ENCODE measurements around the gene SLC22A12. TPM values are rescaled to one million over a fixed set of nuclear protein-coding genes. Genes with fewer than 3 reads are reported as not detected.

Gene SLC22A12
- total RNA-seq, 1 donor from 2014 or later: not detected

DNA sequence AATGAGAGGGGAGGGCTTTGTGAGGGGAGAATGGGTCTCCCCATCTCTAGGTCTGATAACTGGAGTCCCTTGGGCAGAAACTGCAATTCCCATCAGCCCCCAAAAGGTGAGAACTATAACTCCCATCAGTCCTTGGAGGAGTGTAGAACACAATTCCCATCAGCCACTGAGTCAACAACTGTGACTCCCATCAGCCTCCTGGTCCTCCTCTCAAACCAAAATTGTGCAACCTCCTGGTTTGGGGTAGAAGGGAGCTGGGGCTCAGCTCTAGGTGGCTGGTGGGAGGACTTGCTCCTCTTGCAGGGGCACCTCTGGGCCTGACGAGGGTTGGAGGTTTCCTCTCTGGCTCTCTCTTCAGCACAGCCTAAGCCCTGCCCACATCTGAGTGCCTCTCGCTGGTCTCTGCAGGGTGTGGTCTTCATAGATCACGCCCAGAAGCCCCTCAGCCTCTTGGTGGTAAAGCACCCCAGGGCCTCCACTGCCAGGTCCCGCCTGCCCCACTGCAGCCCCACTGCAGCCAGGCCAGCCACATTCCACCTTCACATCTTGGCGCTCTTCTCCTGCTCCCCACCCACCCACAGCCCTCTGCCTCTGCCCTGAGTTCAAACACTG lies 18.5 kb downstream of the SLC22A12 start:
- H3K36me3 ChIP-seq (ENCODE audit: insufficient read depth, low read length): no peaks in the 10 kb centered on the region
- no peak overlapping the region for H2AFZ ChIP-seq (ENCODE audit: low read depth, low read length)
- peaks cover 7% of the 10 kb centered on the region for H3K27me3 ChIP-seq (ENCODE audit: insufficient read depth, low read length)
- Mint-ChIP-seq H3K27ac (ENCODE audit: unreplicated experiment) (no peak overlapping the region), H3K27me3 (ENCODE audit: low read depth, unreplicated experiment) (peaks cover 43% of the 10 kb centered on the region), H3K9me3 (ENCODE audit: unreplicated experiment) (no peaks in the 10 kb centered on the region), H3K36me3 (ENCODE audit: low read depth, unreplicated experiment) (no peaks in the 10 kb centered on the region), H3K4me3 (ENCODE audit: unreplicated experiment) (no peak overlapping the region), H3K4me1 (ENCODE audit: low read depth, unreplicated experiment) (no peaks in the 10 kb centered on the region)
- TF ChIP-seq, protein P1, sequence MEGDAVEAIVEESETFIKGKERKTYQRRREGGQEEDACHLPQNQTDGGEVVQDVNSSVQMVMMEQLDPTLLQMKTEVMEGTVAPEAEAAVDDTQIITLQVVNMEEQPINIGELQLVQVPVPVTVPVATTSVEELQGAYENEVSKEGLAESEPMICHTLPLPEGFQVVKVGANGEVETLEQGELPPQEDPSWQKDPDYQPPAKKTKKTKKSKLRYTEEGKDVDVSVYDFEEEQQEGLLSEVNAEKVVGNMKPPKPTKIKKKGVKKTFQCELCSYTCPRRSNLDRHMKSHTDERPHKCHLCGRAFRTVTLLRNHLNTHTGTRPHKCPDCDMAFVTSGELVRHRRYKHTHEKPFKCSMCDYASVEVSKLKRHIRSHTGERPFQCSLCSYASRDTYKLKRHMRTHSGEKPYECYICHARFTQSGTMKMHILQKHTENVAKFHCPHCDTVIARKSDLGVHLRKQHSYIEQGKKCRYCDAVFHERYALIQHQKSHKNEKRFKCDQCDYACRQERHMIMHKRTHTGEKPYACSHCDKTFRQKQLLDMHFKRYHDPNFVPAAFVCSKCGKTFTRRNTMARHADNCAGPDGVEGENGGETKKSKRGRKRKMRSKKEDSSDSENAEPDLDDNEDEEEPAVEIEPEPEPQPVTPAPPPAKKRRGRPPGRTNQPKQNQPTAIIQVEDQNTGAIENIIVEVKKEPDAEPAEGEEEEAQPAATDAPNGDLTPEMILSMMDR (IDR thresholded peaks at IDR 0.05; ENCODE audit: insufficient read depth, low read depth, low read length): no peak
- TF ChIP-seq EZH2 (IDR thresholded peaks at IDR 0.05; ENCODE audit: insufficient read depth, low read length): no peak
- no peaks in the 10 kb centered on the region for H3K79me2 ChIP-seq (ENCODE audit: insufficient read depth, low read length)
- DNase-seq (ENCODE audit: low read depth) (no peak), FAIRE-seq (no peak)
- no peak overlapping the region for H3K27ac ChIP-seq (ENCODE audit: low read depth, low read length)
- no peak overlapping the region for H3K4me2 ChIP-seq (ENCODE audit: low read length)
- no peaks in the 10 kb centered on the region for H3K4me1 ChIP-seq (ENCODE audit: insufficient read depth, low read length)
- H3K9me3 ChIP-seq (ENCODE audit: insufficient read depth, low read depth, low read length): no peaks in the 10 kb centered on the region
- H3K4me3 ChIP-seq (ENCODE audit: insufficient read depth, low read depth, low read length): no peak overlapping the region
- H3K9ac ChIP-seq (ENCODE audit: low read length): no peak overlapping the region
- H4K20me1 ChIP-seq (ENCODE audit: insufficient read depth, low read length): no peaks in the 10 kb centered on the region

DNA sequence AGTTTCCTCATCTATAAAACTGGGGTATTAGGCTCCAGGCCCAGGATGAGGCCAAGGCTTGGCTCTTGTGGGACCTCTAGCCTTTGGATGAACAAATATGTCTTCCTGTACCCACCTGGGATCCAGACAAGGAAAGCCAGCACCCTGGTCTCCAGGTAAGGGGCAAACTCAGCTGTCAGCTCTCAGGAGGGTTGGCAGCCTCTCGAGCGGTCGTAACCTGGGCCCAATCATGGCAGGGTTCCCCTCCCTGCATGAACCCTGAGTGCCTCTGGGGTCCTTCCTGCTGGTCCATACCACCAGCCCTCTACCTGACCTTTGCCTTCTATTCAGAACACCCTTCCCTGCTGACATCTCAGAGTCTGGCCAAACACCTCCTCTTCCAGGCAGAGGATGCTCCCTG lies 19.6 kb downstream of the SLC22A12 start:
- TF ChIP-seq EZH2 (IDR thresholded peaks at IDR 0.05; ENCODE audit: insufficient read depth, low read length): no peak
- TF ChIP-seq, protein P1 (IDR thresholded peaks at IDR 0.05; ENCODE audit: insufficient read depth, low read depth, low read length): no peak
- H3K9me3 Mint-ChIP-seq (ENCODE audit: unreplicated experiment): no peaks in the 10 kb centered on the region
- no peak overlapping the region for H3K4me2 ChIP-seq (ENCODE audit: low read length)
- no peaks in the 10 kb centered on the region for H3K4me1 Mint-ChIP-seq (ENCODE audit: low read depth, unreplicated experiment)
- no peak overlapping the region for H3K27ac Mint-ChIP-seq (ENCODE audit: unreplicated experiment)
- H3K36me3 ChIP-seq (ENCODE audit: insufficient read depth, low read length): no peaks in the 10 kb centered on the region
- DNase-seq (ENCODE audit: low read depth): no peak
- no peak overlapping the region for H3K27ac ChIP-seq (ENCODE audit: low read depth, low read length)
- H3K4me3 ChIP-seq (ENCODE audit: insufficient read depth, low read depth, low read length): no peak overlapping the region
- FAIRE-seq: no peak
- no peaks in the 10 kb centered on the region for H3K79me2 ChIP-seq (ENCODE audit: insufficient read depth, low read length)
- H3K36me3 Mint-ChIP-seq (ENCODE audit: low read depth, unreplicated experiment): no peaks in the 10 kb centered on the region
- H3K27me3 ChIP-seq (ENCODE audit: insufficient read depth, low read length): peaks cover 7% of the 10 kb centered on the region
- H3K4me1 ChIP-seq (ENCODE audit: insufficient read depth, low read length): no peaks in the 10 kb centered on the region
- H4K20me1 ChIP-seq (ENCODE audit: insufficient read depth, low read length): no peaks in the 10 kb centered on the region
- no peak overlapping the region for H3K9ac ChIP-seq (ENCODE audit: low read length)
- H3K9me3 ChIP-seq (ENCODE audit: insufficient read depth, low read depth, low read length): no peaks in the 10 kb centered on the region
- H3K27me3 Mint-ChIP-seq (ENCODE audit: low read depth, unreplicated experiment): peaks cover 39% of the 10 kb centered on the region
- no peak overlapping the region for H3K4me3 Mint-ChIP-seq (ENCODE audit: unreplicated experiment)
- H2AFZ ChIP-seq (ENCODE audit: low read depth, low read length): no peak overlapping the region

DNA sequence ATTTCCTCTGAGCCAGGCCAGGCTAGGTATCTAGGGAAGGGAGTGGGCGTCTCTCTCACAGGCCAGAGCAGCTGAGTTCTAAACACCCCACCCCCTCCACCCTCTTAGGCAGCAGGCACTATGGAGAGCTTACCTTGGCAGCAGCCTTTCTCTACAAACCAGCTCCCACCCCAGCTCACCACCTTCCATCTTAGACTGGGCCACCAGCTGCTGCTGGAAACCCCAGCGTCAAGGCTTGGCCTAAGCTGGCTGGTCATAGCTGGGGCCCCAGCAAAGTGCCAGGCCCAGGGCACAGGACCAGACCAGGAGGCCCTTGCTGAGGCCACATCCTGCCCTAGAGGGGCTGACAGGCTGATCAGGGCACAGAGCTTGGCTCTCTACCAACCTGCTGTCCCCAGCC lies 20.2 kb downstream of the SLC22A12 start:
- Histone ChIP-seq H3K27ac (ENCODE audit: low read depth, low read length) (no peak overlapping the region), H4K20me1 (ENCODE audit: insufficient read depth, low read length) (no peaks in the 10 kb centered on the region), H3K36me3 (ENCODE audit: insufficient read depth, low read length) (no peaks in the 10 kb centered on the region), H3K4me3 (ENCODE audit: insufficient read depth, low read depth, low read length) (no peak overlapping the region), H3K79me2 (ENCODE audit: insufficient read depth, low read length) (no peaks in the 10 kb centered on the region), H3K27me3 (ENCODE audit: insufficient read depth, low read length) (peaks cover 7% of the 10 kb centered on the region), H3K4me1 (ENCODE audit: insufficient read depth, low read length) (no peaks in the 10 kb centered on the region), H2AFZ (ENCODE audit: low read depth, low read length) (no peak overlapping the region), H3K9ac (ENCODE audit: low read length) (no peak overlapping the region), H3K4me2 (ENCODE audit: low read length) (no peak overlapping the region), H3K9me3 (ENCODE audit: insufficient read depth, low read depth, low read length) (no peaks in the 10 kb centered on the region)
- no peak for DNase-seq (ENCODE audit: low read depth)
- TF ChIP-seq EZH2 (IDR thresholded peaks at IDR 0.05; ENCODE audit: insufficient read depth, low read length): no peak
- TF ChIP-seq, protein P1 (IDR thresholded peaks at IDR 0.05; ENCODE audit: insufficient read depth, low read depth, low read length): no peak
- H3K27ac Mint-ChIP-seq (ENCODE audit: unreplicated experiment): no peak overlapping the region
- no peaks in the 10 kb centered on the region for H3K9me3 Mint-ChIP-seq (ENCODE audit: unreplicated experiment)
- no peaks in the 10 kb centered on the region for H3K36me3 Mint-ChIP-seq (ENCODE audit: low read depth, unreplicated experiment)
- FAIRE-seq: no peak
- H3K27me3 Mint-ChIP-seq (ENCODE audit: low read depth, unreplicated experiment): peaks cover 35% of the 10 kb centered on the region
- no peaks in the 10 kb centered on the region for H3K4me1 Mint-ChIP-seq (ENCODE audit: low read depth, unreplicated experiment)
- H3K4me3 Mint-ChIP-seq (ENCODE audit: unreplicated experiment): no peak overlapping the region
